Camera-type eye (tissue), 1 donor: Measurements from ENCODE around the gene RAD51. TPM values are rescaled to one million over a fixed set of nuclear protein-coding genes. Genes with fewer than 3 reads are reported as not detected.

Experiments
- total RNA-seq: library from RNA; depleted of rRNA; stranded (reverse); fragments of >200 nt; gene quantifications from one replicate; pipeline ENCODE4 v1.2.3, GENCODE V29; 2014

Gene RAD51
- 4.1 TPM for total RNA-seq

DNA sequence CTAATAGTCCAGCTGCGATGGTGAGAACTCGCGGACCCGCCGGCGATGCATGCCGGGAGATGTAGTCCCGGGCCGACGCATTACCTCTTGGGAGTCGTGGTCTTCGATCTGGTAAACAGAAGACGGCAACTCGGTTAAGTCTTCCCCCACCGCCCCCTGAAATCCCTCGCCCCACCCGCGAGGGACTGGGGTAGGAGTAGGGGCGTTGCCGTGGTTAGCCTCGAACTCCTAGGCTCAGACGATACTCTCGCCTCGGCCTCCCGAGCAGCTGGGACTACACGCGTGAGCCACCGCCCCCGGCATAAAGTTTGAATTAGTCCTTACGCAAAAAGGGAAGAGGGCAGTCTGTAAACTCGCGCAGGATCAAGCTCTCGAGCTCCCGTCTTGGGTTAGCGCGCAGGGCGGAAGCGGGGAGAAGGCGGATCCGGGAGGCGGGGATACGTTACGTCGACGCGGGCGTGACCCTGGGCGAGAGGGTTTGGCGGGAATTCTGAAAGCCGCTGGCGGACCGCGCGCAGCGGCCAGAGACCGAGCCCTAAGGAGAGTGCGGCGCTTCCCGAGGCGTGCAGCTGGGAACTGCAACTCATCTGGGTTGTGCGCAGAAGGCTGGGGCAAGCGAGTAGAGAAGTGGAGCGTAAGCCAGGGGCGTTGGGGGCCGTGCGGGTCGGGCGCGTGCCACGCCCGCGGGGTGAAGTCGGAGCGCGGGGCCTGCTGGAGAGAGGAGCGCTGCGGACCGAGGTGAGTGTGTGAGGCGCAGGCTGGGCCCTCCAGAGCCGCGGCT lies at the start of gene RAD51:
Gene RAD51 (plus strand): TSS at position 487 of the 781 bp plus-strand sequence. CDS start 3,585 bp downstream, outside the sequence.

DNA sequence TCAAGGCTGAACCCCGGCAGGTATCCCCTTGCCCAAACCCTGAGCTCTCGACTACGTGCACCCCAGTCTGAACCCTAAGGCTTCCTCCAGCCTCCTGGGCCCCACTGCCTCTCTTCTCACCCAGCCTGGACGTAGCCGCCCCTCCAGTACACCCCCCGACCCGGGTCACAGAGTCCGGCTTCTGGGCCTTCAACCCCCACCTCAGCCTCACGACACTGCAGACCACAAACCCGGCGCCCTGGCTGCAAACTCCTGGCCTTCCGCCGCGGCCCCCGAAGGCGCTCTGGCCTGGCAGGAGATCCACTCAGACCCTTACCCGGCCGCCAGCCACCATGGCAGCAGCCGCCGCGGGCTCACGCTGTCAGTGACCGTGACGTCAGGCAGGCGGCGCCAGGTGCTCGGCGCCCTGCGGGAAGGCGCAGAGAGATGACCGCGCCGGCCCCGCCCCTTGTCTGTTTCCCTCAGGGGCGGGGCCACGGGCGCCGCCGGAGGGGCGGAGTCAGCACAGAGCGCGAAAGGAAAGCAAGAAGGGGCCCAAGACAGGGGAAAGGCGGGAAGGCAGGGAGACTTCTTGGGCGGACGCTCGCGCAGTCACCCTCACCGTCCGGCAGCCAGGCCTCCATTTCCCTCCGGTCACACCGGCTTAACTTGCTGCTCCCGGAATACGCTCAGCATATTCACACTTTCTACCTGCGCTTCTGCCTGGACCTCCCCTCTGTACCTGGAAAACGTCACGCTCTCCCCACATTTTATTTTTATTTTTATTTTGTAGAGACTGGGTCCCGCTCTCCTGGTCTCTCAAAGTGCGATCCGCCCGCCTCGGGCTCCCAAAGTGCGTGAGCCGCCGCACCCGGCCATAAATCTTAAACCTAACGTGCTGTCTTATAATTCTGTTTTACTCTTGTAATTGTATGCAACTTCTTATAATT lies 60.2 kb downstream of the RAD51 start, which contains the start of gene RMDN3:
Gene RMDN3 (minus strand): TSS at position 372 of the 929 bp plus-strand sequence. CDS start 471 bp downstream, outside the sequence.

DNA sequence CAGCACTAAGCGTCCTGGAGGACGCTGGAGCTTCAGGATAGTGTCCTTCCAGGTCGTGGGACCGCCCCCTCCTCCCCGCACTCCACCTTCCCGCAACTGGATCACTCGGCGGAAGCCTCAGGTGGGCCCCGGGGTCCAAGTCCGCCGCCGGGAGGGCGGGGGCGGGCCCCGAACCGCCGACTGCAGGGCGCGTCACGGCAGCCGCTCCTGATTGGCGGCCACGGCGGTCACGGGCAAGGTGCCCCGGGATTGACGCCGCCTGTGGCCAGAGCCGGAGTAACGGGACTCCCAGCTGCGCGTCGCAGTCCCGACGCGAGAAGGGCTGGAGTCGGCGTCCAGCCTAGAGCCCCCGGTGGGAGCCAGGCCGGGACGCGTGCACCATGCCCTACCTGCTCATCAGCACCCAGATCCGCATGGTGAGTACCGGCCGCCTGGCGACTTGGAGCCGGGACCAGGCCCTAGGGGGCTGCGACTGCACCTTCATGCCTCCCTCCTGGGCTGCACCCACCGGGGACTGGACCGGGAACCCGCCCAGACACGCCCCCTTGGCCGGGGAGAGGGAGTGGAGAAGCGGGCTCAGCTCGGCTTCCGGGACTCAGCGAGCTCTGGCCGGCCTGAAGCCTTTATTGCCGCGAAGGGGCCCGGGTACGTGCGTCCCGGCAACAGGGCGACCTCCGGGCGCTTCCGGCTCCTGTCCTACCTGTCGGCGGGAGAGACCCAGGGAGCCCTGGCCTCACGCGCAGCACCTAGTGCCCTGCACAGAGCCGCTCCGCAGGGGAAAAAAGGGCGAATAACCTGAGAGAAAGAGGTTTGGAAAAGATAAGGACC lies 69.0 kb downstream of the RAD51 start, which contains the start of gene GCHFR:
Gene GCHFR (plus strand): TSS at position 268 of the 828 bp plus-strand sequence. CDS start 113 bp downstream, at position 381.

DNA sequence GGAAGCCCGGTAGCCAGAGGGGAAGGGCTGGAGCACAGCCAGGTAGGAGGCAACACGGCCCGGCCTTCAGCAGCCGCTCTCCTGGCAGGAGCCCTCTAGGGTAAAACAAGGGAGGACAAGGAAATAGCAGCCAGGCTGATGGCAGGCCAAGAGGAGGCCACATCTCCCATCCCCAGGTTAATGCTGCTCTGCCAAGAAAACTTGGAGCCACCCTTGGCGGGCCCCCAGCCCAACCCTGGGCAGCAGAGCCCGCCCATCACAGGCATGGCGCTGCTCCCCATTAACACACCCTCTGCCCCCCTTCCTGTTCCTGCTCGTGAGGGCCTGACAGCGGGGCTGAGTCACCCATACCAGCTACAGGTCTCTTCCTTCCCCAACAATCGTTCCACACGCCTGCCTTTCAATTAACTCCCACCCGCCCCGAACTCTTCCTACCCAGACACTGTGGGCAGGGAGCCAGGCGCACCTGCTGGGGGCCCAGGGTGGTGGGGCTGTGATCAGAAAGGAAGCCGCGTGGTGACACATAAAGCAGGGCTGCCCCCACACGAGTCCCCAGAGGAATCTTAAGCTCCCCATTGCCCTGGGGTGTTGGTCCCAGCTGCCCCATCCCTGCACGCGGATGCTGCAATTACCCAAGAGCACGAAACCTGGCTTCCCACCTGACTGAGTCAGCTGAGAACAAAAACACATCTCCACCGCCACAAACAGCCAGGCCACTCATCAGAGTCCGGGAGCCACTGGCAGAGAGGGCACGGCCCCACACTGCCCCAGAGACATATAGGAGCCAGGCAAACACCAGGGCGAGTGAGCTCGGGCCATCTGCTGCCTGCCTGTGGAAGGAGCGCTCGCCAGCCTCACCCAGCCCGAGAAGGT lies 74.5 kb downstream of the RAD51 start, which contains the start of gene C15orf62:
Gene C15orf62 (plus strand): TSS at position 707 of the 873 bp plus-strand sequence. CDS start 516 bp downstream, outside the sequence.

Other genes with a start within 250 kb of the RAD51 start
- gene CHST14, start 224.2 kb upstream of the RAD51 start, total RNA-seq = 18.8 TPM
- gene CCDC32, start 130.1 kb upstream of the RAD51 start, total RNA-seq = 25.8 TPM
- 7.3 TPM for gene RPUSD2, start 125.9 kb upstream of the RAD51 start, total RNA-seq
- gene KNL1, start 100.9 kb upstream of the RAD51 start, total RNA-seq = 14.2 TPM
- 30.2 TPM for gene RMDN3, start 60.1 kb downstream of the RAD51 start, total RNA-seq
- 8.7 TPM for gene GCHFR, start 68.9 kb downstream of the RAD51 start, total RNA-seq
- gene C15orf62, start 74.8 kb downstream of the RAD51 start, total RNA-seq = 1.1 TPM
- 35.9 TPM for gene ZFYVE19, start 111.9 kb downstream of the RAD51 start, total RNA-seq
- 22.8 TPM for gene DNAJC17, start 112.3 kb downstream of the RAD51 start, total RNA-seq
- not detected for gene PPP1R14D, start 133.5 kb downstream of the RAD51 start, total RNA-seq
- 27.4 TPM for gene SPINT1, start 148.9 kb downstream of the RAD51 start, total RNA-seq
- gene RHOV, start 179.1 kb downstream of the RAD51 start, total RNA-seq = 7.2 TPM
- gene VPS18, start 199.3 kb downstream of the RAD51 start, total RNA-seq = 25.0 TPM
- 49.5 TPM for gene DLL4, start 234.2 kb downstream of the RAD51 start, total RNA-seq